ENCODE data around the gene SNX32.
A peak's percentile ranks its signal among the peaks of the same experiment; 100 is the strongest.
"Not testable (repeated sequence)": the region's sequence is repeated elsewhere in the genome, so short reads cannot be mapped to it uniquely, and the experiment has no call there.

SNX32 gene

GRCh38 chr11:65829459-65829858 lies 4.3 kb upstream of the SNX32 start:
- no peak for DNase-seq (ENCODE audit: low spot score)

GRCh38 chr11:65832231-65832630 lies 1.5 kb upstream of the SNX32 start:
- DNase-seq (ENCODE audit: low spot score): not testable (repeated sequence)

- DNase-seq (ENCODE audit: low spot score): no peak
These were observed 439 bp downstream of the SNX32 start for GRCh38 chr11:65834202-65834601.

- no peak for DNase-seq (ENCODE audit: low spot score)
These were observed 8.4 kb downstream of the SNX32 start for GRCh38 chr11:65842144-65842543.

- DNase-seq (ENCODE audit: low spot score): no peak
These were observed 10.0 kb downstream of the SNX32 start for GRCh38 chr11:65843811-65844210.

- no peak for DNase-seq (ENCODE audit: low spot score)
These were observed 10.6 kb downstream of the SNX32 start for GRCh38 chr11:65844231-65844872.

- DNase-seq (ENCODE audit: low spot score): no peak
These were observed 14.0 kb downstream of the SNX32 start for GRCh38 chr11:65847746-65848145.

- not testable (repeated sequence) for DNase-seq (ENCODE audit: low spot score)
These were observed 14.9 kb downstream of the SNX32 start for GRCh38 chr11:65848693-65849092.

GRCh38 chr11:65849366-65849765 lies 15.6 kb downstream of the SNX32 start:
- no peak for DNase-seq (ENCODE audit: low spot score)

- no peak for DNase-seq (ENCODE audit: low spot score)
These were observed 16.0 kb downstream of the SNX32 start for GRCh38 chr11:65849771-65850216.

GRCh38 chr11:65850217-65851082 lies 16.7 kb downstream of the SNX32 start:
- peak; percentile 34 for DNase-seq (ENCODE audit: low spot score)

GRCh38 chr11:65851083-65851579 lies 17.4 kb downstream of the SNX32 start:
- peak; percentile 65 for DNase-seq (ENCODE audit: low spot score)

- DNase-seq (ENCODE audit: low spot score): no peak
These were observed 18.2 kb downstream of the SNX32 start for GRCh38 chr11:65851811-65852507.

GRCh38 chr11:65852508-65853245 lies 18.9 kb downstream of the SNX32 start:
- peak; percentile 46 for DNase-seq (ENCODE audit: low spot score)

GRCh38 chr11:65853246-65853979 lies 19.6 kb downstream of the SNX32 start:
- no peak for DNase-seq (ENCODE audit: low spot score)

- peak; percentile 21 for DNase-seq (ENCODE audit: low spot score)
These were observed 20.4 kb downstream of the SNX32 start for GRCh38 chr11:65854161-65854592.

- DNase-seq (ENCODE audit: low spot score): peak; percentile 8
These were observed 21.4 kb downstream of the SNX32 start for GRCh38 chr11:65854852-65855837.

- DNase-seq (ENCODE audit: low spot score): peak; percentile 2
These were observed 22.2 kb downstream of the SNX32 start for GRCh38 chr11:65855927-65856363.

GRCh38 chr11:65856689-65857499 lies 23.1 kb downstream of the SNX32 start:
- peak; percentile 85 for DNase-seq (ENCODE audit: low spot score)
